CD4-positive, alpha-beta T cell (primary cell): Measurements from ENCODE around the gene LDAH. TPM values are rescaled to one million over a fixed set of nuclear protein-coding genes. Genes with fewer than 3 reads are reported as not detected.

ENCODE experiments used
- ATAC-seq: fragments of 200-7000 bp; cut with Tn5 transposase; one replicate; pipeline ENCODE4 v1.10.0; 2022; ENCODE audit warnings: mild to moderate bottlenecking; ENCODE audit not compliant: poor library complexity
- CTCF ChIA-PET: fragments of 350-600 bp; sonication (Branson Sonifier 250); formaldehyde crosslinking; loops from one replicate; lab custom pipeline; 2021; ENCODE audit warnings: antibody characterized with exemption, inconsistent platforms; lab: Charles Lee
- POLR2A ChIA-PET: fragments of 350-600 bp; sonication (Branson Sonifier 250); formaldehyde crosslinking; loops from one replicate; lab custom pipeline; 2021; ENCODE audit warnings: antibody characterized with exemption, inconsistent platforms; lab: Charles Lee
- DNase-seq, 14 experiments: peaks; one replicate each; pipeline ENCODE4 v3.0.0-alpha.2; 2013 to 2020; ENCODE audit warnings: mixed read lengths in 2 of 14
- H3K27ac ChIP-seq, 2 donors: one replicate each; pipeline versions ENCODE4 v1.5.1 to v1.7.0; 2013; ENCODE audit warnings: low read length in 2 of 2, low read depth in 1 of 2, mild to moderate bottlenecking in 1 of 2
- H3K27me3 ChIP-seq, 2 experiments: 1 replicate in 1 of 2; 2 replicates in 1 of 2; pipeline versions ENCODE4 v1.6.1 to v1.7.0; 2013; ENCODE audit warnings: low read length in 2 of 2, control low read depth in 1 of 2, mild to moderate bottlenecking in 1 of 2, moderate library complexity in 1 of 2; ENCODE audit not compliant: insufficient read depth in 2 of 2, control insufficient read depth in 1 of 2
- H3K36me3 ChIP-seq: one replicate; pipeline ENCODE4 v1.6.1; 2013; ENCODE audit warnings: low read length, control low read depth; ENCODE audit not compliant: insufficient read depth
- H3K4me1 ChIP-seq: one replicate; pipeline ENCODE4 v1.6.1; 2013; ENCODE audit warnings: low read length, control low read depth; ENCODE audit not compliant: insufficient read depth
- H3K4me3 ChIP-seq: one replicate; pipeline ENCODE4 v1.5.1; 2013; ENCODE audit warnings: mild to moderate bottlenecking, low read length, moderate library complexity
- H3K9me3 ChIP-seq, 2 experiments: 1 replicate in 1 of 2; 2 replicates in 1 of 2; pipeline versions ENCODE4 v1.6.1 to v1.7.0; 2013; ENCODE audit warnings: low read length in 2 of 2, mild to moderate bottlenecking in 2 of 2, control low read depth in 1 of 2, moderate library complexity in 1 of 2; ENCODE audit not compliant: control insufficient read depth in 1 of 2, insufficient read depth in 1 of 2
- H3K27ac Mint-ChIP-seq: one replicate; pipeline ENCODE4 v1.8.0; 2020; ENCODE audit warnings: mixed read lengths
- H3K27me3 Mint-ChIP-seq: one replicate; pipeline ENCODE4 v1.8.0; 2021; ENCODE audit warnings: mixed read lengths
- H3K36me3 Mint-ChIP-seq: one replicate; pipeline ENCODE4 v1.8.0; 2021; ENCODE audit warnings: low read depth, mixed read lengths
- H3K4me1 Mint-ChIP-seq: one replicate; pipeline ENCODE4 v1.8.0; 2021; ENCODE audit warnings: low read depth, mixed read lengths
- H3K4me3 Mint-ChIP-seq: one replicate; pipeline ENCODE4 v1.8.0; 2020; ENCODE audit warnings: mild to moderate bottlenecking, mixed read lengths
- H3K9me3 Mint-ChIP-seq: one replicate; pipeline ENCODE4 v1.8.0; 2020; ENCODE audit warnings: mixed read lengths
- intact Hi-C, 2 experiments: fragments of 100-400 bp; cut with DNase I in 1 of 2; cut with micrococcal nuclease in 1 of 2; formaldehyde crosslinking; loops; one replicate each; pipeline versions ENCODE4 v1.15.1 to v1.9.0; 2023 to 2025; cut with DNase I, micrococcal nuclease
- total RNA-seq, 174 experiments: library from RNA in 2 of 174; stranded (reverse) in 2 of 174; gene quantifications; one replicate each; pipeline ENCODE4 v1.2.3 and lab custom pipeline; 2021 to 2026
- TF ChIP-seq, protein P1 (sequence below): fragments of 200-600 bp; IDR thresholded peaks from one replicate; pipeline ENCODE4 v1.8.0; 2022; ENCODE audit warnings: antibody characterized with exemption, mild to moderate bottlenecking

The LDAH gene
- total RNA-seq, 2 experiments from 2014 or later: 6.5 to 7.2 TPM

- intact Hi-C loops: no loop called here
- Histone ChIP-seq H3K27ac (no peak overlapping the region), H3K4me1 (no peaks in the 10 kb centered on the region), H3K27me3 (peaks cover 5 to 16% of the 10 kb centered on the region in 2 experiments), H3K9me3 (peaks cover 0 to 5% of the 10 kb centered on the region in 2 experiments), H3K4me3 (no peak overlapping the region), H3K36me3 (no peaks in the 10 kb centered on the region)
- ChIA-PET POLR2A (no interaction called here), CTCF (no interaction called here)
- Mint-ChIP-seq H3K4me1 (no peaks in the 10 kb centered on the region), H3K36me3 (no peaks in the 10 kb centered on the region), H3K4me3 (no peak overlapping the region), H3K9me3 (no peaks in the 10 kb centered on the region), H3K27me3 (peaks cover 22% of the 10 kb centered on the region), H3K27ac (no peak overlapping the region)
- DNase-seq (no peak), ATAC-seq (no peak)
- TF ChIP-seq, protein P1, sequence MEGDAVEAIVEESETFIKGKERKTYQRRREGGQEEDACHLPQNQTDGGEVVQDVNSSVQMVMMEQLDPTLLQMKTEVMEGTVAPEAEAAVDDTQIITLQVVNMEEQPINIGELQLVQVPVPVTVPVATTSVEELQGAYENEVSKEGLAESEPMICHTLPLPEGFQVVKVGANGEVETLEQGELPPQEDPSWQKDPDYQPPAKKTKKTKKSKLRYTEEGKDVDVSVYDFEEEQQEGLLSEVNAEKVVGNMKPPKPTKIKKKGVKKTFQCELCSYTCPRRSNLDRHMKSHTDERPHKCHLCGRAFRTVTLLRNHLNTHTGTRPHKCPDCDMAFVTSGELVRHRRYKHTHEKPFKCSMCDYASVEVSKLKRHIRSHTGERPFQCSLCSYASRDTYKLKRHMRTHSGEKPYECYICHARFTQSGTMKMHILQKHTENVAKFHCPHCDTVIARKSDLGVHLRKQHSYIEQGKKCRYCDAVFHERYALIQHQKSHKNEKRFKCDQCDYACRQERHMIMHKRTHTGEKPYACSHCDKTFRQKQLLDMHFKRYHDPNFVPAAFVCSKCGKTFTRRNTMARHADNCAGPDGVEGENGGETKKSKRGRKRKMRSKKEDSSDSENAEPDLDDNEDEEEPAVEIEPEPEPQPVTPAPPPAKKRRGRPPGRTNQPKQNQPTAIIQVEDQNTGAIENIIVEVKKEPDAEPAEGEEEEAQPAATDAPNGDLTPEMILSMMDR: no peak
These were observed 32.6 kb upstream of the LDAH start for GRCh38 chr2:20855456-20855855.

GRCh38 chr2:20852670-20853069, 29.8 kb upstream of the LDAH start:
- DNase-seq (no peak), ATAC-seq (no peak)
- Mint-ChIP-seq H3K4me3 (no peak overlapping the region), H3K4me1 (no peaks in the 10 kb centered on the region), H3K9me3 (no peaks in the 10 kb centered on the region), H3K36me3 (no peaks in the 10 kb centered on the region), H3K27me3 (peaks cover 31% of the 10 kb centered on the region), H3K27ac (no peak overlapping the region)
- Histone ChIP-seq H3K27me3 (peaks cover 5 to 16% of the 10 kb centered on the region in 2 experiments), H3K36me3 (no peaks in the 10 kb centered on the region), H3K4me1 (no peaks in the 10 kb centered on the region), H3K4me3 (no peak overlapping the region), H3K9me3 (peaks cover 0 to 5% of the 10 kb centered on the region in 2 experiments), H3K27ac (no peak overlapping the region)
- TF ChIP-seq, protein P1: no peak
- ChIA-PET CTCF (no interaction called here), POLR2A (no interaction called here)
- intact Hi-C loops: no loop called here

DNA sequence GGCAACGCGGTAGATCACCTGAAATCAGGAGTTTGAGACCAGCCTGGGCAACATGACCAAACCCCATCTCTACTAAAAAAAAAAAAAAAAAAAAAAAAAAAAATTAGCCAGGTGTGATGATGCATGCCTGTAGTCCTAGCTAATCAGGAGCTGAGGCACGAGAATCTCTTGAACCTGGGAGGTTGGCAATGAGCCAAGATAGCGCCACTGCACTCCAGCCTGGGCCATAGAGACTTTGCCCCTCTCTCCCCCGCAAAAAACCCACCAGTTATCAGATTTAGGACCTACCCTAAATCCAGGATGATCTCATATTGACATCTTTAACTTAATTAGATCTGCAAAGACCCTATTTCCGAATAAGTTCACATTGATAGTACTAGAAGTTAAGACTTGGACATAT, 29.2 kb upstream of the LDAH start:
- Histone ChIP-seq H3K36me3 (no peaks in the 10 kb centered on the region), H3K4me1 (no peaks in the 10 kb centered on the region), H3K27me3 (peaks cover 5 to 16% of the 10 kb centered on the region in 2 experiments), H3K4me3 (no peak overlapping the region), H3K9me3 (peaks cover 0 to 5% of the 10 kb centered on the region in 2 experiments), H3K27ac (no peak overlapping the region)
- no peaks in the 10 kb centered on the region for H3K9me3 Mint-ChIP-seq
- ChIA-PET CTCF (interaction anchor here (0.6 kb wide), 1 partner anchor 98 kb away, joined by 6 read pairs; no protein-coding TSS in a partner anchor), POLR2A (no interaction called here)
- no peaks in the 10 kb centered on the region for H3K36me3 Mint-ChIP-seq
- intact Hi-C loops: no loop called here
- peaks cover 32% of the 10 kb centered on the region for H3K27me3 Mint-ChIP-seq
- no peaks in the 10 kb centered on the region for H3K4me1 Mint-ChIP-seq
- no peak overlapping the region for H3K4me3 Mint-ChIP-seq
- no peak for DNase-seq
- no peak for ATAC-seq
- TF ChIP-seq, protein P1: no peak
- no peak overlapping the region for H3K27ac Mint-ChIP-seq
